ENCODE results near the gene OPHN1.
A peak's percentile ranks its signal among the peaks of the same experiment; 100 is the strongest.
"Not testable (repeated sequence)": the region's sequence is repeated elsewhere in the genome, so short reads cannot be mapped to it uniquely, and the experiment has no call there.

Gene OPHN1

DNA sequence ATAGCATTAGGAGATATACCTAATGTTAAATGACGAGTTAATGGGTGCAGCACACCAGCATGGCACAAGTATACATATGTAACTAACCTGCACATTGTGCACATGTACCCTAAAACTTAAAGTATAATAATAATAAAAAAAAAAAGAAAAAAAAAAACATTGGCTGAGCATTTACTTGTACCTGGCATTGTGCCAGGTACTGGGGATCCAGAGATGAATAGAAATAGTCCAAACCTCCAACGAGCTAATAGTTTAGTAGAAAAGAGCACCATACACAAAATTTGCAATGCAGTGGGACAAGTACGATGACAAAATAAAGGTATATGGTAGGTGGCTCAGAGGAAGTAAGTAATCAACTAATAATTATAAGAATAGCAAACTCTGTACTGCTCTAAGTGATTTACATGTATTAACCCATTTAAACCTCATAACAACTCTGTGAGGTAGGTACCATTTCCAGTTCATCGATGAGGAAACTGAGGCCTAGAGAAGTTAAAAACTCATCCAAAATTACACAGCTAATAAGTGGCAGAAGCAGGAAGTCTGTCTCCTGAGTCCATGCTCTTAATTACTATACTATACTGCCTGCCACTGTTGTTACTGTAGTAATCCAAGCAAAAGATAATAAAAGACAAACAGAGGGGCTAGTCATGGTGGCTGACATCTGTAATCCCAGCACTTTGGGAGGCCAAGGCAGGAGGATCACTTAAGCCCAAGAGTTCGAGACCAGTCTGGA lies 319.3 kb downstream of the OPHN1 start:
- intact Hi-C loops (cut with micrococcal nuclease) = no loop called here
- no peaks in the 10 kb centered on the region for H3K4me1 Mint-ChIP-seq (ENCODE audit: low read depth)
- H3K27me3 Mint-ChIP-seq = no peaks in the 10 kb centered on the region
- H3K27ac Mint-ChIP-seq = no peak overlapping the region
- no peaks in the 10 kb centered on the region for H3K9me3 Mint-ChIP-seq
- peaks cover 10% of the 10 kb centered on the region for H3K36me3 Mint-ChIP-seq (ENCODE audit: low read depth)
- no peak overlapping the region for H3K4me3 Mint-ChIP-seq

DNA sequence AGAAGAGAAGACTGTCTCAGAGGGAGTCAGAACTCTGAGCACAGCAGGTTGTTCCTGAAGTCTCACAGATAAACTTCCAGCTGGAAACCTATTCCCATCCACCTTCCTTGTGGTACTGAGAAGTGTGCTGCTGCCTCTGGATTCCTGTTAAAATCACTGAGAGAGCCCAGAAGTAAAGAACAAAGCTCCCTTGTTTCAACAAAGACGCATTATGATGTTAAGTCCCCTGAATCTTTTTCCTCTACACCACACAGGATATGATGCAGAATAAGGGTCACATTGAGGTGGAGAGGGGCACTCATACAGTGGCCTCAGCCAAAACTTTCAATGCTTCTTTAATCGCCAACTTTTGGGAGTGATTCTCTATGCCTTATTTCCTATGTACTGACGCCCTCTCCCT lies 321.0 kb downstream of the OPHN1 start:
- H3K27me3 Mint-ChIP-seq = no peaks in the 10 kb centered on the region
- no peaks in the 10 kb centered on the region for H3K4me1 Mint-ChIP-seq (ENCODE audit: low read depth)
- H3K36me3 Mint-ChIP-seq (ENCODE audit: low read depth) = peaks cover 7% of the 10 kb centered on the region
- no peaks in the 10 kb centered on the region for H3K9me3 Mint-ChIP-seq
- intact Hi-C loops (cut with micrococcal nuclease) = no loop called here
- H3K4me3 Mint-ChIP-seq = no peak overlapping the region
- no peak overlapping the region for H3K27ac Mint-ChIP-seq

DNA sequence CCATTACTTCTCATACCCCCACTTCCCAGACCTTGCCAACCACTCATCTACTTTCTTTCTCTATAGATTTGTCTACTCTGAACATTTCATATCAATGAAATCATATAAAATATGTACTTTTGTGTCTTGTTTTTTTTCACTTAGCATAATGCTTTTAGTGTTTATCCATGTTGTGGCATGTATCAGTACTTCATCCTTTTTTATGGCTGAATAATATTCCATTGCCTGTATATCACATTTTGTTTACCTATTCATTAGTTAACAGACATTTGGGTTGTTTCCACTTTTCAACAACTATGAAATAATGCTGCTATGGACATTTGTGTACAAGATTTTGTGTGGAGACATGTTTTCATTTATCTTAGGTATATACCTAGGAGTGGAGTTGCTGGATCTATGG lies 324.1 kb downstream of the OPHN1 start:
- intact Hi-C loops (cut with micrococcal nuclease) = no loop called here
- H3K4me1 Mint-ChIP-seq (ENCODE audit: low read depth) = no peaks in the 10 kb centered on the region
- H3K27ac Mint-ChIP-seq = no peak overlapping the region
- H3K9me3 Mint-ChIP-seq = no peaks in the 10 kb centered on the region
- no peaks in the 10 kb centered on the region for H3K27me3 Mint-ChIP-seq
- H3K36me3 Mint-ChIP-seq (ENCODE audit: low read depth) = peaks cover 7% of the 10 kb centered on the region
- H3K4me3 Mint-ChIP-seq = no peak overlapping the region

- no peak overlapping the region for H3K4me3 Mint-ChIP-seq
- H3K9me3 Mint-ChIP-seq = no peaks in the 10 kb centered on the region
- no peak overlapping the region for H3K27ac Mint-ChIP-seq
- H3K36me3 Mint-ChIP-seq (ENCODE audit: low read depth) = peaks cover 7% of the 10 kb centered on the region
- H3K27me3 Mint-ChIP-seq = no peaks in the 10 kb centered on the region
- intact Hi-C loops (cut with micrococcal nuclease) = no loop called here
- no peaks in the 10 kb centered on the region for H3K4me1 Mint-ChIP-seq (ENCODE audit: low read depth)
Measured at GRCh38 chrX:68098431-68098830, 334.9 kb downstream of the OPHN1 start.

DNA sequence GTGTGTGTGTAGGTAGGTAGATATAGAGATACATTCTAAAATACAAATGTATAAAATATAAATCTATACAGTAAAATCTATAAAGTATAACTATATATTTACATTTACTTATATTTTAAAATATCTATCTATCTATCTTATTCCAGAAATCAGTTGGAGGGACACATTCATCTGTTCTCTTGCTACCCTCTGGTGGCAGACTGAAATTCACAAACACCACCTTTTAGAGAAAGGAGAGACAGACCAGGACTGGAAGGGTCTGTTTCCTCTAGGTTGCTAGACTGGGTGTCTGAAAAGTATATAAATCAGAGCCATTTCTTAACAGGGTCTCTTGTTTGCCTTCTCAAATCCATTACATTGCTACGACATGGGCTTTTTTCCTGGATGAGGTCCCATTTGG lies 343.0 kb downstream of the OPHN1 start:
- H3K9me3 Mint-ChIP-seq = no peaks in the 10 kb centered on the region
- intact Hi-C loops (cut with micrococcal nuclease) = no loop called here
- no peaks in the 10 kb centered on the region for H3K27me3 Mint-ChIP-seq
- peaks cover 7% of the 10 kb centered on the region for H3K4me1 Mint-ChIP-seq (ENCODE audit: low read depth)
- H3K36me3 Mint-ChIP-seq (ENCODE audit: low read depth) = no peaks in the 10 kb centered on the region
- no peak overlapping the region for H3K4me3 Mint-ChIP-seq
- no peak overlapping the region for H3K27ac Mint-ChIP-seq

DNA sequence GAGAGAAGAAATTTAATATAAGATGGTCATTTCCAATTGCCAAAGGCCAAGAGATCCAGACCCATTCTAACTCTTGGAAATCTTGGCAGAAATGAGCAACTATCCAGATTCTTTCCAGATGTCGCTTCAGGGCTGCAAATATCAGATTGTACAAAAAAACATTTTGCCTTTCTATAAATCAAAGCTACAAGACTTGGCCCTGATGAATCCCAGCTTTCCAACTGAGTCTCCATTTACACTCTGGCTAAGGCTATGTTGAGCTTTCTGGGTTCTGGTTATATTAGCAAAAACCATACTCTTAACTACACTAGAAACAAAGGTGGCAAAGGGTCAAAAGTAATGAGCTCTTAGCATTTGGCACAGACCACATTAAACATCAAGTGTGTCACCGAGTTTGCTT lies 345.8 kb downstream of the OPHN1 start:
- Mint-ChIP-seq H3K27ac (no peak overlapping the region), H3K4me3 (no peak overlapping the region), H3K36me3 (ENCODE audit: low read depth) (no peaks in the 10 kb centered on the region), H3K9me3 (no peaks in the 10 kb centered on the region), H3K27me3 (no peaks in the 10 kb centered on the region), H3K4me1 (ENCODE audit: low read depth) (peaks cover 12% of the 10 kb centered on the region)
- intact Hi-C loops (cut with micrococcal nuclease) = no loop called here

DNA sequence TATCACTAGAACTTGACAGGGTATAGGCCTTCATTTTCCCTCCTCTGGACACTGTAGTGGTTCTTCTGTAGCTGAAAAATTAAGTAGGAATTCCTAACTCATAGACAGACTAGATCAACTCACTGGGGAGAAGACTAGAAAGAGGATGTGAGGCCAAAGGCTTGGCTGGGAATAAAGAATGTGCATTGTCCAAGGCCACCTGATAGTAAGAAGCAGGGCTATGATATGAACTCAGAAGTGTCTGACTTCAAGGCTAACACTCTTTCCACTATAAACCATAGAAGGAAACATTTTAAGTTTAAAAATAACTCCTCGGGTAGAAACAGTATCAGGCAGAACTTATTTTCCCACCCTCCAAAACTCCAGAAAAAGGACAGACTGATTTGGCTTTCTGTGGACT lies 346.6 kb downstream of the OPHN1 start:
- Mint-ChIP-seq H3K27ac (no peak overlapping the region), H3K36me3 (ENCODE audit: low read depth) (no peaks in the 10 kb centered on the region), H3K27me3 (no peaks in the 10 kb centered on the region), H3K4me3 (no peak overlapping the region), H3K4me1 (ENCODE audit: low read depth) (peaks cover 11% of the 10 kb centered on the region), H3K9me3 (no peaks in the 10 kb centered on the region)
- intact Hi-C loops (cut with micrococcal nuclease) = no loop called here

DNA sequence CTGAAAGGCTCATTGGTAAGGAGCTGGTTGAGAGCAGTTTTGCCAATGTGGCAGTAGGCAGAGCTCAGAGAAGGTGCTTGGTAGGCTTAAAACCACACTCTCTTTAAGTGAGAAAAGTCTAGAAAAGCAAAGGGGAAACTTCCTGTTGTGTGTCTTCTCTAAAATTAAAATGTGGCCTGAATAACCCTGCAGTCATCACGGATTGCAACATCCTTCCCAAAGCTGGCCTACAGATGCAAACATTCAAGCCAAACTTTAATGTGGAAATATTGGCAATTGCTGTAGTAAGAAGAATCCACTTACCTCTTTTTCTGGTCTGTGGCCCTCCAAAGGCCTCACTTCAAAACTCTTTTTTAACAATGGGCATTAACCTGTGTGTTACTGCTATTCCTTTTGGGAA lies 348.5 kb downstream of the OPHN1 start:
- no peaks in the 10 kb centered on the region for H3K9me3 Mint-ChIP-seq
- intact Hi-C loops (cut with micrococcal nuclease) = no loop called here
- peak overlapping the region; percentile 30 for H3K27ac Mint-ChIP-seq
- no peaks in the 10 kb centered on the region for H3K36me3 Mint-ChIP-seq (ENCODE audit: low read depth)
- peaks cover 8% of the 10 kb centered on the region for H3K4me1 Mint-ChIP-seq (ENCODE audit: low read depth)
- H3K27me3 Mint-ChIP-seq = no peaks in the 10 kb centered on the region
- no peak overlapping the region for H3K4me3 Mint-ChIP-seq

DNA sequence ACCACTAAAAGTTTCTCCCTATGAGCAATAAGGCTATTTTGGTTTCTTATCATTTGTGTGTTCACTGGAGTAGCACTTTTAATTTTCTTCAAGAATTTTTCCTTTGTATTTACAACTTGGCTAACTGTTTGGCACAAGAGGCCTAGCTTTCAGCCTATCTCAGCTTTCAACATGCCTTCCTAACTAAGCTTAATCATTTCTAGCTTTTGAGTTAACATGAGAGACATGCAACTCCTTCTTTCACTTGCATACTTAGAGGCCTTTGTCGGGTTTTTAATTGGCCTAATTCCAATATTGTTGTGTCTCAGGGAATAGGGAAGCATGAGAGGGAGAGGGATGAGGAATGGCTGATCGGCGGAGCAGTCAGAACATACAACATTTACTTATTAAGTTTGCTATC lies 349.8 kb downstream of the OPHN1 start:
- no peaks in the 10 kb centered on the region for H3K27me3 Mint-ChIP-seq
- no peak overlapping the region for H3K27ac Mint-ChIP-seq
- intact Hi-C loops (cut with micrococcal nuclease) = no loop called here
- H3K4me3 Mint-ChIP-seq = no peak overlapping the region
- peaks cover 8% of the 10 kb centered on the region for H3K4me1 Mint-ChIP-seq (ENCODE audit: low read depth)
- H3K36me3 Mint-ChIP-seq (ENCODE audit: low read depth) = no peaks in the 10 kb centered on the region
- H3K9me3 Mint-ChIP-seq = no peaks in the 10 kb centered on the region

- Mint-ChIP-seq H3K4me3 (no peak overlapping the region), H3K27ac (no peak overlapping the region), H3K4me1 (ENCODE audit: low read depth) (peaks cover 2% of the 10 kb centered on the region), H3K9me3 (no peaks in the 10 kb centered on the region), H3K27me3 (no peaks in the 10 kb centered on the region), H3K36me3 (ENCODE audit: low read depth) (no peaks in the 10 kb centered on the region)
- intact Hi-C loops (cut with micrococcal nuclease) = no loop called here
Measured at GRCh38 chrX:68079961-68080360, 353.3 kb downstream of the OPHN1 start.

- H3K4me1 Mint-ChIP-seq (ENCODE audit: low read depth); intact Hi-C loops (cut with micrococcal nuclease); H3K27ac Mint-ChIP-seq; H3K4me3 Mint-ChIP-seq; H3K9me3 Mint-ChIP-seq; H3K27me3 Mint-ChIP-seq; H3K36me3 Mint-ChIP-seq (ENCODE audit: low read depth): not testable (repeated sequence)
Measured at GRCh38 chrX:68078801-68079200, 354.5 kb downstream of the OPHN1 start.

- H3K27me3 Mint-ChIP-seq = no peaks in the 10 kb centered on the region
- no peaks in the 10 kb centered on the region for H3K4me1 Mint-ChIP-seq (ENCODE audit: low read depth)
- no peak overlapping the region for H3K4me3 Mint-ChIP-seq
- intact Hi-C loops (cut with micrococcal nuclease) = no loop called here
- H3K36me3 Mint-ChIP-seq (ENCODE audit: low read depth) = peaks cover under 1% of the 10 kb centered on the region
- H3K9me3 Mint-ChIP-seq = no peaks in the 10 kb centered on the region
- H3K27ac Mint-ChIP-seq = no peak overlapping the region
Measured at GRCh38 chrX:68077378-68077777, 355.9 kb downstream of the OPHN1 start.

DNA sequence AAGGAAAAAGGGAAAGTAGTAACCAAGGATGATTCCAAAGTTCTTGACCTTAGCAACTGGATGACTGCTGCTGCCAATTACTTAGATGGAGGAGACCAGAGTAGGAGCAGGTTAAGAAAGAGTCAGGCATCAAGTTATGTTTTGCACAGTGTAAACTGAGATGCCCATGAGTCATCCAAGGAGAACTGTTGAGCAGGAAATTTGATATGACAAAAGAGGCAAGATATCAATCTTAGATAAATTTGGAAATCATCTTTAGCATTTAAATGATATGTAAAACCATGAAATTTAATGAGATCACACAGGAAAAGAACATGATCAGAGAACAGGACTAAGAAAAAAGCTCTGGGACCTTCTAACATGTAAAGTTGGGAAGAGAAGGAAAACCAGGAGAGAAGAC lies 361.3 kb downstream of the OPHN1 start:
- intact Hi-C loops (cut with micrococcal nuclease) = no loop called here
- Mint-ChIP-seq H3K27me3 (no peaks in the 10 kb centered on the region), H3K4me3 (no peak overlapping the region), H3K4me1 (ENCODE audit: low read depth) (no peaks in the 10 kb centered on the region), H3K36me3 (ENCODE audit: low read depth) (peaks cover 12% of the 10 kb centered on the region), H3K27ac (no peak overlapping the region), H3K9me3 (no peaks in the 10 kb centered on the region)

GRCh38 chrX:68070119-68070518 lies 363.2 kb downstream of the OPHN1 start:
- intact Hi-C loops (cut with micrococcal nuclease); H3K27ac Mint-ChIP-seq; H3K4me1 Mint-ChIP-seq (ENCODE audit: low read depth); H3K27me3 Mint-ChIP-seq; H3K4me3 Mint-ChIP-seq; H3K9me3 Mint-ChIP-seq: not testable (repeated sequence)
- H3K36me3 Mint-ChIP-seq (ENCODE audit: low read depth) = peaks cover 12% of the 10 kb centered on the region

DNA sequence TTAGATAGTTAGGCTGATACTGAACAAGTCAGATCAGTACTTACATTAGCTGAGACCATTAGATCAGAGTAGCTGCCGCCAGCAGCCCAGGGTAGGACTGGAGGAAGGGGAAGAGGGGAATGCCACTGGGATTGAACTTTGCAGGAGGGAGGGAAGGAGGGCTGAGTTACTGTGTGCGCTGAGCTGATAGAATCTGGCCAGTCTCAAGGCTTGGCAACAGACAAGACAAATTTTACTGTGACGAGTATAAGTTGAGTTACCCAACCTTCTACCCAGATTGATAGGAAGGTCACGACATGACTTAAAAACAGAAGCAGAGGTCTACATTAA lies 372.1 kb downstream of the OPHN1 start:
- intact Hi-C loops (cut with micrococcal nuclease) = no loop called here
- H3K4me3 Mint-ChIP-seq = no peak overlapping the region
- no peaks in the 10 kb centered on the region for H3K9me3 Mint-ChIP-seq
- H3K27me3 Mint-ChIP-seq = no peaks in the 10 kb centered on the region
- no peak overlapping the region for H3K27ac Mint-ChIP-seq
- no peaks in the 10 kb centered on the region for H3K36me3 Mint-ChIP-seq (ENCODE audit: low read depth)
- peaks cover 7% of the 10 kb centered on the region for H3K4me1 Mint-ChIP-seq (ENCODE audit: low read depth)

Measured in dendritic cell treated with granulocyte-macrophage colony-stimulating factor and Interleukin-4, amounts not matched to agents 40 ng/mL and 50 ng/mL, for 4 days (primary cell).